Transverse colon (tissue), 4 donors: Measurements from ENCODE around the gene GPR162. TPM values are rescaled to one million over a fixed set of nuclear protein-coding genes. Genes with fewer than 3 reads are reported as not detected.
"Not testable (repeated sequence)": the region's sequence is repeated elsewhere in the genome, so short reads cannot be mapped to it uniquely, and the experiment has no call there.

Source experiments
- DNase-seq: peaks from one replicate; pipeline ENCODE4 v3.0.0-alpha.2; 2019
- H3K27ac ChIP-seq, 4 donors: fragments of 200-600 bp; sonication (generic); 2 replicates each; pipeline ENCODE4 v1.5.1; 2016 to 2018; ENCODE audit warnings: inconsistent platforms in 4 of 4
- H3K27me3 ChIP-seq: fragments of 200-600 bp; sonication (generic); 2 replicates; pipeline ENCODE4 v1.5.1; 2017; ENCODE audit warnings: inconsistent platforms
- H3K36me3 ChIP-seq, 4 donors: fragments of 200-600 bp; sonication (generic); 2 replicates each; pipeline ENCODE4 v1.5.1; 2017 to 2019; ENCODE audit warnings: inconsistent platforms in 4 of 4
- H3K4me1 ChIP-seq, 4 donors: fragments of 200-600 bp; sonication (generic); 2 replicates each; pipeline ENCODE4 v1.5.1; 2017 to 2020; ENCODE audit warnings: inconsistent platforms in 4 of 4
- H3K4me3 ChIP-seq, 4 donors: fragments of 200-600 bp; sonication (generic); 1 replicate in 1 of 4; 2 replicates in 3 of 4; pipeline versions ENCODE4 v1.5.1 to v1.6.1; 2017 to 2019; ENCODE audit warnings: inconsistent platforms in 4 of 4
- H3K9me3 ChIP-seq, 2 donors: fragments of 200-600 bp; sonication (generic); 2 replicates each; pipeline ENCODE4 v1.5.1; 2017 to 2019; ENCODE audit warnings: inconsistent platforms in 2 of 2
- CTCF ChIP-seq, 5 experiments: fragments of 200-600 bp in 3 of 5; fragments of 450-650 bp in 2 of 5; sonication (generic) in 3 of 5; IDR thresholded peaks; 1 replicate in 2 of 5; 2 replicates in 3 of 5; pipeline ENCODE4 v1.5.1; 2016 to 2017; ENCODE audit warnings: antibody characterized with exemption in 5 of 5, inconsistent platforms in 3 of 5, mild to moderate bottlenecking in 2 of 5, moderate library complexity in 1 of 5
- EP300 ChIP-seq: sonication (generic); formaldehyde crosslinking; IDR thresholded peaks from one replicate; pipeline ENCODE4 v1.6.1; 2017; ENCODE audit warnings: antibody characterized with exemption, low read depth
- POLR2A ChIP-seq: fragments of 450-650 bp; IDR thresholded peaks from one replicate; pipeline ENCODE4 v1.6.1; 2016; ENCODE audit warnings: antibody characterized with exemption, mild to moderate bottlenecking, moderate library complexity
- POLR2AphosphoS5 ChIP-seq, 3 donors: sonication (generic); formaldehyde crosslinking; IDR thresholded peaks; one replicate each; pipeline ENCODE4 v1.6.1; 2016; ENCODE audit warnings: antibody characterized with exemption in 3 of 3
- WGBS, 2 donors: methylation state at CpG; one replicate each; pipeline ENCODE4 v1.1.5; 2018; ENCODE audit warnings: low coverage in 1 of 2; 5-methylcytosine and 5-hydroxymethylcytosine counted together
- in situ Hi-C, 4 donors: fragments of 200-750 bp; cut with MboI; loops; one replicate each; pipeline versions ENCODE4 v1.15.0 to v1.15.1; 2017; ENCODE audit warnings: low sequenced_read_pairs in 3 of 4, low pct_ligation_motif_present in 1 of 4, low pct_unique_long_range_greater_than_20kb in 1 of 4
- intact Hi-C: fragments of 100-400 bp; cut with DNase I; formaldehyde crosslinking; loops from one replicate; pipeline ENCODE4 v1.15.1; 2023; ENCODE audit warnings: low total_unique reads
- total RNA-seq, 4 donors: library from RNA; depleted of rRNA; stranded (reverse); fragments of >200 nt; gene quantifications; one replicate each; pipeline ENCODE4 v1.1.0, GENCODE V29; 2016

Gene GPR162
- total RNA-seq, 4 donors from 2014 or later, result 3.0 to 6.4 (median 3.1) TPM; not detected in 1

GRCh38 chr12:6872073-6873048 lies 50.7 kb downstream of the GPR162 start:
- peaks cover 0 to 10% (median 5%) of the 10 kb centered on the region in 4 donors for H3K36me3 ChIP-seq
- TF ChIP-seq EP300 (no peak), POLR2AphosphoS5 (IDR thresholded peaks at IDR 0.05) (peak; percentile 14 to 82 (median 59)), CTCF (IDR thresholded peaks at IDR 0.05) (peak; percentile 93 to 98 (median 97)), POLR2A (no peak)
- H3K4me3 ChIP-seq, result peak overlapping the region; percentile 51 to 81 (median 68)
- in situ Hi-C loops (no loop called here), intact Hi-C loops (loop anchor here (5.0 kb wide), 1 partner anchor 65 kb away; no protein-coding TSS in a partner anchor)
- peaks cover 24 to 51% (median 43%) of the 10 kb centered on the region in 4 donors for H3K4me1 ChIP-seq
- WGBS, 2 donors, result 0 to 4% methylated on average over 7 to 32 of the region's 40 CpGs
- DNase-seq, result peak; percentile 91
- no peaks in the 10 kb centered on the region for H3K27me3 ChIP-seq
- H3K9me3 ChIP-seq, result no peaks in the 10 kb centered on the region
- peak overlapping the region; percentile 89 to 99 (median 92) for H3K27ac ChIP-seq

DNA sequence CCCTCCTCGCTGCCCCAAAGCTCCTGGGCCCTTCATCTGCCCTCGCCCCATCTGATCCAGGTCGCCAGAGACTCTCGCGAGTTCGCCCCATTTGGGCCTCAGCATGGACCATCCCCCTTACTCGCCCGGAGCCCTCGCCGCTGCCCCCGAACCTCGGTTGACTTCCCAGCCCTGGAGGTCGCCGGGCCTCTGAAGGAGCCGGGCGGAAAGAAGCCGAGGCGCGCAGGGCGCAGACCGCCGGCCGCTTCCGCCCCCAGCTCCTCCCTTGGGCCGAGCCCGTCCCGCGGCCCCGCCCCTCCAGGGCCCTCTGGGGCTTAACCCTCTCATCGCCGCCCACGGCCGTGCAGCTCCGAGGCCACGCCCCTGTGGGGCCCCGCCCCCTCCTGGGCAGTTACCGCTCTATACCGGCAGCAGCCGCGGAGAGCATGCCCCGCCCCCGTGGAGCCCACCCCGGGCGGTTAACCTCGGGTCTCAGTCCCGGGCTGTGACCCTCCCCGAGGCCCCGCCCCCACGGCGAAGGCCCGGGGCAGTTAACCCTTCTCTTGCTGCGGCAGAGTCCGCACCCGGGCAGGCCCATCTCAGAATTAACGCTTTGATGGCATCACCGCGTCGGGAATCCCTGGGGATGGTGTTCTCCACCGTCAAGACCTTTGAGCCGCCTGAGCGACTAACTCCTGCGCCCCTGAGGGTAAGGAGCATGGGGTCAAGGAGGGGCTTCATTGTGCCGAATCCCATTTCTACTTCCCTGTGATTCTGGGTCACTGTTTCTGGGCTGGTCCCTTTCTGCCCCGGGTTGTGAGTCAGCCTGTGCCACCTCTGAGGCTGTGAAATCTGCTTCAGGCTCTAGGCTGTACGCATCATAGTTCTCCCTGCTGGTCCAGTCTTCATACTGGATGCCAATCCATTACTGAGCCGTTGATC lies 51.7 kb downstream of the GPR162 start, which contains the start of gene SPSB2:
TSS of gene SPSB2 (minus strand) at position 210 of the 921 bp plus-strand sequence. CDS start 402 bp downstream, outside the sequence.
- Histone ChIP-seq H3K9me3 (no peaks in the 10 kb centered on the region), H3K27ac (peak within 1 kb of the TSS; percentile 89 to 99 (median 92)), H3K27me3 (no peaks in the 10 kb centered on the region), H3K4me3 (peak within 1 kb of the TSS; percentile 58 to 81 (median 69)), H3K4me1 (peaks cover 23 to 49% (median 41%) of the 10 kb centered on the region in 4 donors), H3K36me3 (peaks cover 0 to 10% (median 5%) of the 10 kb centered on the region in 4 donors)
- TF ChIP-seq POLR2A (peak; percentile 83), EP300 (no peak), CTCF (IDR thresholded peaks at IDR 0.05) (peak in 1 of 5 experiments; percentile 2), POLR2AphosphoS5 (IDR thresholded peaks at IDR 0.05) (peak; percentile 81 to 91 (median 88))
- intact Hi-C loops, result loop anchor here (5.0 kb wide), 1 partner anchor 64 kb away; no protein-coding TSS in a partner anchor
- peak; percentile 99 for DNase-seq
- in situ Hi-C loops, result no loop called here
- 0 to 20% methylated on average over 1 to 21 of the region's 66 CpGs for WGBS, 2 donors

GRCh38 chr12:6874015-6874368 lies 52.4 kb downstream of the GPR162 start:
- H3K27ac ChIP-seq, result peak overlapping the region; percentile 89 to 99 (median 92)
- H3K36me3 ChIP-seq, result peaks cover 0 to 10% (median 5%) of the 10 kb centered on the region in 4 donors
- H3K9me3 ChIP-seq, in situ Hi-C loops, DNase-seq, H3K27me3 ChIP-seq: not testable (repeated sequence)
- H3K4me1 ChIP-seq, result peaks cover 17 to 42% (median 35%) of the 10 kb centered on the region in 4 donors
- peak overlapping the region in 3 of 4 donors; percentile 58 to 81 (median 77) for H3K4me3 ChIP-seq
- intact Hi-C loops, result loop anchor here (5.0 kb wide), 1 partner anchor 63 kb away; no protein-coding TSS in a partner anchor
- 48 to 51% methylated on average over 8 to 9 of the region's 9 CpGs for WGBS, 2 donors

Other genes starting within 250 kb of the GPR162 start
- 100 to 1,000 TPM; 142 to 165 (median 154) TPM for gene CHD4, start 214.4 kb upstream of the GPR162 start, total RNA-seq
- 10 to 100 TPM; 27.9 to 50.1 (median 30.2) TPM for gene LPAR5, start 185.9 kb upstream of the GPR162 start, total RNA-seq
- 1 to 10 TPM in 3 of 4 donors, not detected in 1; 2.2 to 2.9 (median 2.7) TPM for gene ACRBP, start 174.4 kb upstream of the GPR162 start, total RNA-seq
- gene ING4, start 158.7 kb upstream of the GPR162 start, total RNA-seq, result 100 to 1,000 TPM in 1 of 4 donors, 10 to 100 TPM in 3; 41.8 to 165 (median 56.6) TPM
- 10 to 100 TPM; 34.8 to 49.4 (median 42.8) TPM for gene ZNF384, start 132.4 kb upstream of the GPR162 start, total RNA-seq
- gene PIANP, start 121.0 kb upstream of the GPR162 start, total RNA-seq, result under 1 TPM in 1 of 4 donors, not detected in 3; 0.64 TPM
- 10 to 100 TPM; 13.1 to 44.9 (median 36.9) TPM for gene COPS7A, start 97.8 kb upstream of the GPR162 start, total RNA-seq
- gene MLF2, start 68.7 kb upstream of the GPR162 start, total RNA-seq, result 100 to 1,000 TPM; 100 to 360 (median 164) TPM
- 100 to 1,000 TPM in 1 of 4 donors, 10 to 100 TPM in 3; 64.0 to 124 (median 83.9) TPM for gene PTMS, start 55.5 kb upstream of the GPR162 start, total RNA-seq
- 1 to 10 TPM in 1 of 4 donors, under 1 TPM in 1, not detected in 2; 0.68 to 1.4 TPM for gene LAG3, start 49.3 kb upstream of the GPR162 start, total RNA-seq
- gene CD4, start 32.3 kb upstream of the GPR162 start, total RNA-seq, result 1 to 10 TPM in 3 of 4 donors, under 1 TPM in 1; 1.00 to 7.9 (median 2.8) TPM
- gene P3H3, start 6.6 kb downstream of the GPR162 start, total RNA-seq, result 10 to 100 TPM in 3 of 4 donors, 1 to 10 TPM in 1; 5.9 to 32.9 (median 14.4) TPM
- gene GNB3, start 19.1 kb downstream of the GPR162 start, total RNA-seq, result under 1 TPM in 2 of 4 donors, not detected in 2; 0.14 to 0.32 TPM
- gene CDCA3, start 29.5 kb downstream of the GPR162 start, total RNA-seq, result 1 to 10 TPM in 3 of 4 donors, not detected in 1; 3.0 to 8.8 (median 3.3) TPM
- gene USP5, start 30.3 kb downstream of the GPR162 start, total RNA-seq, result 100 to 1,000 TPM in 1 of 4 donors, 10 to 100 TPM in 3; 30.5 to 171 (median 35.4) TPM
- gene TPI1, start 45.7 kb downstream of the GPR162 start, total RNA-seq, result 100 to 1,000 TPM; 360 to 671 (median 400) TPM
- 10 to 100 TPM in 2 of 4 donors, 1 to 10 TPM in 2; 4.5 to 21.0 (median 8.2) TPM for gene SPSB2, start 51.5 kb downstream of the GPR162 start, total RNA-seq
- gene LRRC23, start 83.0 kb downstream of the GPR162 start, total RNA-seq, result 10 to 100 TPM in 1 of 4 donors, 1 to 10 TPM in 1, under 1 TPM in 1, not detected in 1; 0.60 to 11.3 (median 5.9) TPM
- 10 to 100 TPM in 2 of 4 donors, 1 to 10 TPM in 2; 7.2 to 14.1 (median 9.6) TPM for gene ENO2, start 92.8 kb downstream of the GPR162 start, total RNA-seq
- gene ATN1, start 106.1 kb downstream of the GPR162 start, total RNA-seq, result 100 to 1,000 TPM in 2 of 4 donors, 10 to 100 TPM in 2; 59.1 to 160 (median 112) TPM
- gene RNU7-1, start 122.0 kb downstream of the GPR162 start, total RNA-seq, result not detected
- gene C12orf57, start 122.2 kb downstream of the GPR162 start, total RNA-seq, result 100 to 1,000 TPM; 303 to 452 (median 386) TPM
- 10 to 100 TPM; 21.7 to 49.0 (median 36.1) TPM for gene PTPN6, start 129.5 kb downstream of the GPR162 start, total RNA-seq
- gene PHB2, start 148.8 kb downstream of the GPR162 start, total RNA-seq, result 100 to 1,000 TPM; 196 to 402 (median 263) TPM
- gene EMG1, start 149.1 kb downstream of the GPR162 start, total RNA-seq, result 10 to 100 TPM in 3 of 4 donors, 1 to 10 TPM in 1; 5.6 to 30.6 (median 26.6) TPM
- 100 to 1,000 TPM in 3 of 4 donors, 10 to 100 TPM in 1; 56.1 to 271 (median 111) TPM for gene LPCAT3, start 196.7 kb downstream of the GPR162 start, total RNA-seq
- gene C1S, start 238.9 kb downstream of the GPR162 start, total RNA-seq, result 100 to 1,000 TPM; 103 to 191 (median 117) TPM